Subcutaneous adipose tissue (tissue), 4 donors: ENCODE measurements around the gene TRAPPC3L. TPM values are rescaled to one million over a fixed set of nuclear protein-coding genes. Genes with fewer than 3 reads are reported as not detected.

Source experiments
- total RNA-seq, 4 donors: library from RNA; depleted of rRNA; stranded (reverse); fragments of >200 nt; gene quantifications; one replicate each; pipeline ENCODE4 v1.1.0, GENCODE V29; 2016
- TF ChIP-seq, protein P1 (sequence below): fragments of 450-650 bp; IDR thresholded peaks from one replicate; pipeline ENCODE4 v1.5.1; 2016; ENCODE audit warnings: low read depth, mild to moderate bottlenecking, control low read depth, antibody characterized with exemption, moderate library complexity

TRAPPC3L gene
- total RNA-seq, 4 donors from 2014 or later = 0.33 TPM; not detected in 3

DNA sequence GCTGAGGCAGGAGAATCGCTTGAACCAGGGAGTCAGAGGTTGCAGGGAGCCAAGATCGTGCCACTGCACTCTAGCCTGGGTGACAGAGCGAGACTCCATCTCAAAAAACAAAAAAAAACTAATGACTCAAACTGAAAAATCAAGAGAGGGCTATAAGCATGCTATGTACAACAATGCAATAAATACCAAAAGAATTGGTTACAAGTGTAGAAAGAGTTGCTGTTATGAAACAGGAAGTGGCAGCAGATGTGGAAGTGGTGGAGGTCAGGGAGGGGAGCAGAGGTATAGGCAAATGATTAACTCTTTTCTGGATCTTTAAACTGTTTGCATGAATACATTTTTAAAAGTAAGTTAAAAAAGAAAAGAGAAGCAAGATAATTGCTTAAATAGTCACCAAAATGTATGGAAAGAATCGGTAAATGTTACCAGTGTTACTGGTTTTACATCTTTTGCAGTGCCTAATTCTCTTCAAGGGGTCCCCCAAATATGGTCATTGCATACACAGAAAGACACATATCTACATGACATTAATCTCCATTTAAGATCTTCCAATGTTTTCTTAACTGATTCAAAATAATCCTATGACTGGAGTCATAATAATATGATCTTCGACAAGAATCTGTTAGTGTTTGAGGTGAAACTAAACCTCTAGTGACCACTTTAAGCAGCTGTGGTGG lies 69.3 kb downstream of the TRAPPC3L start:
- TF ChIP-seq, protein P1, sequence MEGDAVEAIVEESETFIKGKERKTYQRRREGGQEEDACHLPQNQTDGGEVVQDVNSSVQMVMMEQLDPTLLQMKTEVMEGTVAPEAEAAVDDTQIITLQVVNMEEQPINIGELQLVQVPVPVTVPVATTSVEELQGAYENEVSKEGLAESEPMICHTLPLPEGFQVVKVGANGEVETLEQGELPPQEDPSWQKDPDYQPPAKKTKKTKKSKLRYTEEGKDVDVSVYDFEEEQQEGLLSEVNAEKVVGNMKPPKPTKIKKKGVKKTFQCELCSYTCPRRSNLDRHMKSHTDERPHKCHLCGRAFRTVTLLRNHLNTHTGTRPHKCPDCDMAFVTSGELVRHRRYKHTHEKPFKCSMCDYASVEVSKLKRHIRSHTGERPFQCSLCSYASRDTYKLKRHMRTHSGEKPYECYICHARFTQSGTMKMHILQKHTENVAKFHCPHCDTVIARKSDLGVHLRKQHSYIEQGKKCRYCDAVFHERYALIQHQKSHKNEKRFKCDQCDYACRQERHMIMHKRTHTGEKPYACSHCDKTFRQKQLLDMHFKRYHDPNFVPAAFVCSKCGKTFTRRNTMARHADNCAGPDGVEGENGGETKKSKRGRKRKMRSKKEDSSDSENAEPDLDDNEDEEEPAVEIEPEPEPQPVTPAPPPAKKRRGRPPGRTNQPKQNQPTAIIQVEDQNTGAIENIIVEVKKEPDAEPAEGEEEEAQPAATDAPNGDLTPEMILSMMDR = no peak

DNA sequence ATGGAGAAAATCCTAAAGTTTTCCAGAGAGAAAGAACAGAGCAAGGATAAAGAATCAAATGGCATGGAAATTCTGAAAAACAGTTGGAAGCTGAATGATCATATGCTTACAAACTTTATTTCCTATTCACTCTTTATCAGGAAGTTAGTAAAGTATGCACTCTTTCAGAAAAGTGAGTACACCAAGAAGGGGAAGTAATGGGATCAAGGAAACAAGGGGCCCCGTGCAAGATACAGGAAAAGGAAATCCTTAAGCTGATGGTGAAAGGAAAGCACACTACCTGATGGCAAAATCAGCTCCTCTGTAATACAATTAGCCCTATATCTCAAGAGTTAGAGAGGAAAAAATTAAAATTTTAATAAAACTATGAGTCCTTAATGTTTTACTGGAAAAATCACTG lies 70.3 kb downstream of the TRAPPC3L start:
- TF ChIP-seq, protein P1 = no peak

DNA sequence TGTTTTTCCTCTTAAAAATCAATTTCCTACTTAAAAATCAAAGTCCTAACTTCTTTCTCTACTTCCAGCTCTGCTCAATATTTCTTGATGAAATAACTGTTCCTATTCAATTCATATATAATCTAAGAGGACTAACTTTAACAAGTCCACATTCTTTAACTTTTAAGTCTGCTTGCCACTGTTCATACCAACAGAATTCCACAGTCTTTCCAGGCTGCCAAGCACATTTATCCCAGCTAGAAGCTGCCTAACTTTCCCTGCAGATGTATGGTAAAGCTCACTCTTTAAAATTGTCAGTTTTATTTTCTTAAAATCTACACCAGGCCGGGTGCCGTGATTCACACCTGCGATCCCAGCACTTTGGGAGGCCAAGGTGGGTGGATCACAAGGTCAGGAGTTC lies 72.8 kb downstream of the TRAPPC3L start:
- TF ChIP-seq, protein P1 = no peak

DNA sequence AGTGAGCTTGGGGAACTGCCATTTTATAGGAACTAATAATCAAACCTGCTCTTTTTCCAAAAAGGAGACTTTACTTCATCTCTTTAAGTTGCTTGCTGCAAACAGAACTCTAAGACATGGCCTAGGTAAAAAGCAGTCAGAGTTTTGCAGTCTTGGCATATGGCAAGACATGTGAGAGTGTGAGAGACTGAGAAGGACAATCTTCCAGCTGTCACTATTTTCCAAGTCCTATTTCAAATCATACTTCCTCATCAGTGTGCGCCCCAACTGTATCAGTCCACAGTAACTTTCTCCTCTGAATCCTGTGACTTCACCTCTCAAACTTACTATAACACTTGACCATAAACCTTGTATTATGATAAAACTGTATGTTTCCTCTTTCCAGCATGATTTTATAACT lies 74.0 kb downstream of the TRAPPC3L start:
- TF ChIP-seq, protein P1 = no peak

DNA sequence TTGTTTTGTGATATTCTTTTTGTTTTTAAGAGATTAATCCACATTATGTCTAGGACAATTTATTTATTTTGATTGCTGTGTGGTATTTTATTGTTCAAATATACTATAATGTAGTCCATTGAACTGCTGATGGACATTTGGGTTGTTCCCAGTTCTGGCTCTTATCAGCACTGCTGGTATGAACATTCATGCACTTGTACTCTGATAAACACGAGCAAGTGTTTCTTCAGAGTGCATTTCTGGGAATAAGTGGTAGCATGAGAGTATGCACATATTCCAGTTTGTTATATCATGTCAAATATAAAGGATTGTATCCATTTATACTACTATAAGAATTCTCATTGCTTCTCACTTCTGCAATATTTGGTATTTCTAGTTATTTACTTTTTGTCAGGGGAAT lies 77.2 kb downstream of the TRAPPC3L start:
- TF ChIP-seq, protein P1 = no peak

DNA sequence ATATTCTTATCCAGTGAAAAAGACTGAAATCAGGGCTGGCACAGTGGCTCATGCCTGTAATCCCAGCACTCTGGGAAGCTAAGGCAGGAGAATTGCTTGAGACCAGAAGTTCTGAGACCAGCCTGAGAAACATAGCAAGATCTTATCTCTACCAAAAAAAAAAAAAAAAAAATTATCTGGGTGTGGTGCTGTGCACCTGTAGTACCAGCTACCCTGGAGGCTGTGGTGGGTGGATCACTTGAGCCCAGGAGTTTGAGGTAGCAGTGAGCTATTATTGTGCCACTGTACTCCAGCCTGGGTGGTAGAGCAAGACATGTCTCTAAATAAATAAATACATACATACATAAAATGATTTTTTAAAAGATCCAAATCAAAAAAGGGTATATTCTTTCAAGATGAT lies 78.0 kb downstream of the TRAPPC3L start:
- TF ChIP-seq, protein P1 = no peak

DNA sequence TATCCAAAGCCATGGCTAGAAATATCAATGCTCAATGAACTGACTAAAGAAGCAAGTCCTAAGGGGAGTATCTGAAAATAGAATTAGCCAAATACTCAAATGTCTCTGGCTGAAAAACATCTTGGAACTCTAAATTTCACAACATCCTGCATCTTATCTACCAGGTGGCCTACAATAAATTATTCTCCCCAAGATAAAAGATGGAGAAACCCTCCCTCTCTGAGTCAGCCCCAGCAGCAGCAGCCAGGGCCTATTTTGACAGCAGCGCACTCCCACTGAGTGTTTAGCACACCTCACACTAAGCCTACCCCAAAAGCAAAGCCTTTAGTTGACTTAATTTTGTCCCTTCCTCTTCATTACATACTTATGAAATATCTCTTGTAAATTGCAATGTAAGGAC lies 78.4 kb downstream of the TRAPPC3L start:
- TF ChIP-seq, protein P1 = no peak
